Neural cell (in vitro differentiated cells): Measurements from ENCODE around the gene CLSTN3. TPM values are rescaled to one million over a fixed set of nuclear protein-coding genes. Genes with fewer than 3 reads are reported as not detected.

Experiments used
- H2AFZ ChIP-seq: fragments of 200-600, 300-800 bp; sonication (generic), shearing (Covaris generic); 2 replicates; pipeline ENCODE4 v1.6.0; 2014; ENCODE audit warnings: low read depth, mild to moderate bottlenecking, antibody characterized with exemption, low read length, moderate library complexity
- H3F3A ChIP-seq: fragments of 200-600 bp; shearing (Covaris generic); 2 replicates; pipeline ENCODE4 v1.6.1; 2016; ENCODE audit warnings: mild to moderate bottlenecking, moderate library complexity, mixed read lengths, antibody characterized with exemption, low read length; ENCODE audit not compliant: insufficient read depth, poor library complexity, severe bottlenecking
- H3K27ac ChIP-seq: fragments of 200-600, 300-800 bp; sonication (generic), shearing (Covaris generic); 2 replicates; pipeline ENCODE4 v1.5.1; 2014; ENCODE audit warnings: mild to moderate bottlenecking, low read length, moderate library complexity
- H3K27me3 ChIP-seq: fragments of 300-800, 200-600 bp; sonication (generic), shearing (Covaris generic); 2 replicates; pipeline ENCODE4 v1.6.0; 2014; ENCODE audit warnings: mild to moderate bottlenecking, low read depth, low read length, moderate library complexity; ENCODE audit not compliant: insufficient read depth
- H3K36me3 ChIP-seq: fragments of 300-800, 200-600 bp; sonication (generic), shearing (Covaris generic); 2 replicates; pipeline ENCODE4 v1.5.1; 2014; ENCODE audit warnings: mild to moderate bottlenecking, antibody characterized with exemption, low read length, moderate library complexity; ENCODE audit not compliant: insufficient read depth
- H3K4me2 ChIP-seq: fragments of 300-800, 200-600 bp; sonication (generic), shearing (Covaris generic); 2 replicates; pipeline ENCODE4 v1.6.0; 2014; ENCODE audit warnings: mild to moderate bottlenecking, low read length
- H3K4me3 ChIP-seq: fragments of 300-800, 200-600 bp; sonication (generic), shearing (Covaris generic); 2 replicates; pipeline ENCODE4 v1.5.1; 2014; ENCODE audit warnings: mild to moderate bottlenecking, low read length, moderate library complexity
- H3K79me2 ChIP-seq: fragments of 200-600 bp; shearing (Covaris generic); replicated peaks from 2 replicates; pipeline ENCODE4 v1.6.0; 2014; ENCODE audit warnings: mild to moderate bottlenecking, low read length, moderate library complexity; ENCODE audit not compliant: insufficient read depth
- H3K9ac ChIP-seq: fragments of 300-800, 200-600 bp; sonication (generic), shearing (Covaris generic); 2 replicates; pipeline ENCODE4 v1.6.1; 2016; ENCODE audit warnings: mild to moderate bottlenecking, low read length, mixed read lengths
- H3K9me2 ChIP-seq: fragments of 200-600 bp; shearing (Covaris generic); 2 replicates; pipeline ENCODE4 v1.6.1; 2016; ENCODE audit warnings: mild to moderate bottlenecking, low read length, mixed read lengths; ENCODE audit not compliant: insufficient read depth
- H3K9me3 ChIP-seq: fragments of 200-600, 300-800 bp; sonication (generic), shearing (Covaris generic); 2 replicates; pipeline ENCODE4 v1.6.1; 2016; ENCODE audit warnings: mild to moderate bottlenecking, mixed run types, low read length, moderate library complexity, mixed read lengths
- H4K20me1 ChIP-seq: fragments of 200-600 bp; shearing (Covaris generic); 2 replicates; pipeline ENCODE4 v1.6.1; 2016; ENCODE audit warnings: mild to moderate bottlenecking, mixed run types; ENCODE audit not compliant: insufficient read depth
- CTCF ChIP-seq: fragments of 450-650 bp; IDR thresholded peaks from 2 replicates; pipeline ENCODE4 v1.5.1; 2014; ENCODE audit warnings: antibody characterized with exemption, mild to moderate bottlenecking, moderate library complexity; ENCODE audit not compliant: poor library complexity, severe bottlenecking
- EP300 ChIP-seq: fragments of 450-650 bp; conservative IDR thresholded peaks from 2 replicates; pipeline ENCODE4 v1.6.1; 2014; ENCODE audit warnings: antibody characterized with exemption, mild to moderate bottlenecking, moderate library complexity; ENCODE audit not compliant: poor library complexity, severe bottlenecking
- EZH2 ChIP-seq: fragments of 200-600, 300-800 bp; shearing (Covaris generic), sonication (generic); IDR thresholded peaks from 2 replicates; pipeline ENCODE4 v1.6.1; 2014; ENCODE audit warnings: antibody characterized with exemption, low read length, borderline replicate concordance, mild to moderate bottlenecking; ENCODE audit not compliant: insufficient read depth, poor library complexity, severe bottlenecking
- MXI1 ChIP-seq: fragments of 450-650 bp; conservative IDR thresholded peaks from 2 replicates; pipeline ENCODE4 v1.6.1; 2014; ENCODE audit warnings: antibody characterized with exemption, mild to moderate bottlenecking; ENCODE audit not compliant: poor library complexity, severe bottlenecking
- POLR2AphosphoS5 ChIP-seq: IDR thresholded peaks from 2 replicates; pipeline ENCODE4 v1.6.1; 2012
- RAD21 ChIP-seq: fragments of 450-650 bp; conservative IDR thresholded peaks from 2 replicates; pipeline ENCODE4 v1.6.1; 2014; ENCODE audit warnings: antibody characterized with exemption, mild to moderate bottlenecking, moderate library complexity
- SMC3 ChIP-seq: fragments of 450-650 bp; conservative IDR thresholded peaks from 2 replicates; pipeline ENCODE4 v1.6.1; 2014; ENCODE audit warnings: antibody characterized with exemption, mild to moderate bottlenecking, moderate library complexity; ENCODE audit not compliant: poor library complexity
- TAF1 ChIP-seq: IDR thresholded peaks from 2 replicates; pipeline ENCODE4 v1.6.1; 2012; ENCODE audit warnings: low read depth
- polyA plus RNA-seq: library from polyadenylated mRNA; depleted of rRNA; stranded (reverse); fragments of >200 nt; gene quantifications from 2 replicates; pipeline ENCODE4 v1.2.3, GENCODE V29; 2014
- TF ChIP-seq, protein P1 (sequence below): IDR thresholded peaks from 2 replicates; pipeline ENCODE4 v1.6.1; 2012; ENCODE audit warnings: borderline replicate concordance

CLSTN3 gene
- polyA plus RNA-seq, 1 donor from 2014 or later = 61.0 TPM

DNA sequence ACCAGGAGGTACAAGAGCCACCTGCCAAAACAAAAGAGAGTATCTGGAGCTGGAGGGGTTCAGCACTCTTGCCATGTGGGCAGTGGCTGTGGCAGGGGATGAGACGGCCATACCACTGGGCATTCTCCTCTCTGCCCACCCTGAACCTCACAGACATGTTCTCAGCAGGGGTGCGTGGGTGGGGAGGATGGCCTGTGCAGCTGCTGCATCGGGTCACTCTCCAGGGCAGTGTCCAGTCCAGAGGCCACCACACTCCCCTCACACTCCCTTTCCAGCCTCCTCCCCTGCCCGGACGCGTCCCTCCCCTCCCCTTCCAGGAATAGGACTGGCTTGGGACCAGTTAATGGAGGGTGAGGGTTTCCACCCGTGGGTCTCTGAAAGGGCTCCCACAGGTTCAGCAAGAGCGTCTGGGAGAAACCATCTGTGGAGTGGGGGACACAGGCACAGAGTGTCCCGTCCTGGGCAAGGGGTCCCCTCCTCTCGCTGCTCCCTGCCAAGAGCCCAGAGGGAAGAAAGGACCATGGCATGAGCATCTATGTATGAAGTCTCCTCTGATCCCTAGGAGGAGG is 38.4 kb upstream of the CLSTN3 start:
- TF ChIP-seq POLR2AphosphoS5 = no peak
- TF ChIP-seq RAD21 = no peak
- Histone ChIP-seq H3K9ac (no peak overlapping the region), H3K79me2 (no peaks in the 10 kb centered on the region), H4K20me1 (no peaks in the 10 kb centered on the region), H2AFZ (no peak overlapping the region), H3K4me2 (no peak overlapping the region), H3F3A (no peaks in the 10 kb centered on the region), H3K9me3 (no peaks in the 10 kb centered on the region), H3K36me3 (no peaks in the 10 kb centered on the region), H3K9me2 (no peaks in the 10 kb centered on the region), H3K4me3 (no peak overlapping the region), H3K27me3 (no peaks in the 10 kb centered on the region), H3K27ac (no peak overlapping the region)

DNA sequence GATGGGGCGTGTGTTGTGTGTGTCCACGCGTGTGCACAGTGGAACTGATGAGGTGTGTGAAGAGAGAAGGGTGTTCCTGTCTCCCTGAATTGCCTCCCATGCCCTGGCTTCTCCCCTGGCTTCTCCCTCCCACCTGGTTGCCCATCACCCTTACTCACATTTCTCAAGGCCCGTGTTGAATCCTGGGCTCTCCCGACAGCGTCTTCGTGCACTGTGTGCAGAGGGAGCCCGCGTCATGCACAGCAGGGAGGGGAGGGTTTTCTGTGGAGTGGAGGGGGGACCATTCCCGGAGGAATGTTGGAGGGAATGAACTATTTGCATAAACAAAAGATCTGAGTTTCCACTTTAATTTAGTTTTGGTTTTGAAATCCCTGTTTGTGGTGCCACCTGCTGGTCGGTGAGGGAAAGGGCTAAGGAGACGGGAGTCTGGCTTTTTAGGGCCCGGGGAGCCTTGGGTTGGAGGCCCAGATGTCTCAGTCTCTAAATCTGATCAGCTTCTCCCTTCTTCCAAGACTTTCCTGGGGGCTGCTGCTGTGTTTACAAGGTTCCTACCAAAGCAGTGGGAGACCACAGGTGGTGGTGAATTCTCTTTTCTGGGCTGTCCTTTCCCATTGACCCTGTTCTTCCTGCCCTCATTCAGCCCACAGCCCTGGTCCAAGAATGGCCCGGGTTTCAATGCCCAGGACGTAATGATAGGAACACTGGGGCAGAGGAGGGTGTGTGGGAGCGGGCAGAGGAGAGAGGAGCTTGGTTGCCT is 37.8 kb upstream of the CLSTN3 start, which contains the start of gene C1R:
TSS of gene C1R (minus strand) at position 217 of the 757 bp plus-strand sequence. CDS start at position 160, 57 bp downstream.
- Histone ChIP-seq H3K36me3 (no peaks in the 10 kb centered on the region), H3K9me3 (no peaks in the 10 kb centered on the region), H3K9me2 (no peaks in the 10 kb centered on the region), H3K4me2 (no peak within 1 kb of the TSS), H3K4me3 (no peak within 1 kb of the TSS), H3K9ac (no peak within 1 kb of the TSS), H4K20me1 (no peaks in the 10 kb centered on the region), H3F3A (no peaks in the 10 kb centered on the region), H3K27ac (no peak within 1 kb of the TSS), H3K79me2 (no peaks in the 10 kb centered on the region), H2AFZ (no peak within 1 kb of the TSS), H3K27me3 (no peaks in the 10 kb centered on the region)
- TF ChIP-seq SMC3 (peak; percentile 69), EZH2 (no peak), RAD21 (peak; percentile 60), CTCF (peak; percentile 73)
- TF ChIP-seq, protein P1, sequence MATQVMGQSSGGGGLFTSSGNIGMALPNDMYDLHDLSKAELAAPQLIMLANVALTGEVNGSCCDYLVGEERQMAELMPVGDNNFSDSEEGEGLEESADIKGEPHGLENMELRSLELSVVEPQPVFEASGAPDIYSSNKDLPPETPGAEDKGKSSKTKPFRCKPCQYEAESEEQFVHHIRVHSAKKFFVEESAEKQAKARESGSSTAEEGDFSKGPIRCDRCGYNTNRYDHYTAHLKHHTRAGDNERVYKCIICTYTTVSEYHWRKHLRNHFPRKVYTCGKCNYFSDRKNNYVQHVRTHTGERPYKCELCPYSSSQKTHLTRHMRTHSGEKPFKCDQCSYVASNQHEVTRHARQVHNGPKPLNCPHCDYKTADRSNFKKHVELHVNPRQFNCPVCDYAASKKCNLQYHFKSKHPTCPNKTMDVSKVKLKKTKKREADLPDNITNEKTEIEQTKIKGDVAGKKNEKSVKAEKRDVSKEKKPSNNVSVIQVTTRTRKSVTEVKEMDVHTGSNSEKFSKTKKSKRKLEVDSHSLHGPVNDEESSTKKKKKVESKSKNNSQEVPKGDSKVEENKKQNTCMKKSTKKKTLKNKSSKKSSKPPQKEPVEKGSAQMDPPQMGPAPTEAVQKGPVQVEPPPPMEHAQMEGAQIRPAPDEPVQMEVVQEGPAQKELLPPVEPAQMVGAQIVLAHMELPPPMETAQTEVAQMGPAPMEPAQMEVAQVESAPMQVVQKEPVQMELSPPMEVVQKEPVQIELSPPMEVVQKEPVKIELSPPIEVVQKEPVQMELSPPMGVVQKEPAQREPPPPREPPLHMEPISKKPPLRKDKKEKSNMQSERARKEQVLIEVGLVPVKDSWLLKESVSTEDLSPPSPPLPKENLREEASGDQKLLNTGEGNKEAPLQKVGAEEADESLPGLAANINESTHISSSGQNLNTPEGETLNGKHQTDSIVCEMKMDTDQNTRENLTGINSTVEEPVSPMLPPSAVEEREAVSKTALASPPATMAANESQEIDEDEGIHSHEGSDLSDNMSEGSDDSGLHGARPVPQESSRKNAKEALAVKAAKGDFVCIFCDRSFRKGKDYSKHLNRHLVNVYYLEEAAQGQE = no peak

- Histone ChIP-seq H3K27me3 (no peaks in the 10 kb centered on the region), H3K79me2 (no peaks in the 10 kb centered on the region), H3K9ac (no peak overlapping the region), H3F3A (no peaks in the 10 kb centered on the region), H3K36me3 (no peaks in the 10 kb centered on the region), H3K27ac (no peak overlapping the region), H3K9me2 (no peaks in the 10 kb centered on the region), H3K4me3 (no peak overlapping the region), H3K4me2 (no peak overlapping the region), H3K9me3 (no peaks in the 10 kb centered on the region), H4K20me1 (no peaks in the 10 kb centered on the region), H2AFZ (no peak overlapping the region)
- TF ChIP-seq, protein P1 = no peak
- TF ChIP-seq TAF1 (no peak), POLR2AphosphoS5 (no peak), MXI1 (no peak), EP300 (no peak), SMC3 (no peak), EZH2 (no peak), RAD21 (no peak)
Measured at GRCh38 chr12:7092986-7093460, 37.1 kb upstream of the CLSTN3 start.
